ENCODE measurements around the gene EIF2S2. TPM values are rescaled to one million over a fixed set of nuclear protein-coding genes. Genes with fewer than 3 reads are reported as not detected.

The EIF2S2 gene
- total RNA-seq, 1 experiment from 2014 or later: 124 TPM

DNA sequence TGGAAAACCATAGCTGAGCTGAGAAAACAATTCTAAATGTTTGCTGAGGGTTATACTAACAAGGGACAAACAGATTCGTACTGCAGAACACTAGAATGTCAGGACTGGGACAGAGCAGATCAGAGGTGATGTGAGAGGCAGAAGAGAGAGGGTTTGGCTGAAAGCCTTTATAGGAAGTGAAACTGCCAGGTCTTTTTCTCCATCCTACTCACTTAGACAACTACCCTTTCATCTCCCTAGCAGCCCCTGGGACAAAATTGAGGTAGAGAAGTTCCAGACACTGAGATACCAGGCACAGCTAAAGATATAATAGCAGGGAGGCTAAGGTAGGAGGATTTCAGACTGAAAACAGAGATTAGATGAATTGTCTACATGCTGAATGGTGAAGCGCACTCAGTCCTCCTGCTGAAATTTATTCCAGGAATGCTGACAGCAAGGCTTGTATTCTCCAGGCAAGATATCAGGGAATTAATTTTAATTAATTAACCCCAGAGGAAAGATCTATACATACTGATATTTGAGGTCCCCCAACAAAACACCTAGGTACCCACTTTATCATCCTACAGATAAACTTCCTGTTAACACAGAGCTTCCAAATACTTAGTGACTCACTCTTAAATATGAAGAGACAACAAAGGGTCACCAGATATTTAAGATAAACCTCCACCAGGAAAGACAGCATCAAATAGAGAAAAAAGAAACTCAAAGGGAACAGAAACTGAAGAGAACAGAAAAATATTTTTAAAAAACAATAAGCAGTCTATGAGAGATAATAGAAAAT, 12.6 kb upstream of the EIF2S2 start (continued):
- TF ChIP-seq TEAD4 (CRISPR knock-in tag; IDR thresholded peaks at IDR 0.05) (no peak), NR1H2 (CRISPR knock-in tag; IDR thresholded peaks at IDR 0.05) (no peak), TEAD1 (CRISPR knock-in tag; IDR thresholded peaks at IDR 0.05) (no peak), JAZF1 (CRISPR knock-in tag; IDR thresholded peaks at IDR 0.05) (no peak)
- TF ChIP-seq, protein P1, sequence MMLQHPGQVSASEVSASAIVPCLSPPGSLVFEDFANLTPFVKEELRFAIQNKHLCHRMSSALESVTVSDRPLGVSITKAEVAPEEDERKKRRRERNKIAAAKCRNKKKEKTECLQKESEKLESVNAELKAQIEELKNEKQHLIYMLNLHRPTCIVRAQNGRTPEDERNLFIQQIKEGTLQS (CRISPR knock-in tag; conservative IDR thresholded peaks at IDR 0.05): no peak
- TF ChIP-seq, protein P2, sequence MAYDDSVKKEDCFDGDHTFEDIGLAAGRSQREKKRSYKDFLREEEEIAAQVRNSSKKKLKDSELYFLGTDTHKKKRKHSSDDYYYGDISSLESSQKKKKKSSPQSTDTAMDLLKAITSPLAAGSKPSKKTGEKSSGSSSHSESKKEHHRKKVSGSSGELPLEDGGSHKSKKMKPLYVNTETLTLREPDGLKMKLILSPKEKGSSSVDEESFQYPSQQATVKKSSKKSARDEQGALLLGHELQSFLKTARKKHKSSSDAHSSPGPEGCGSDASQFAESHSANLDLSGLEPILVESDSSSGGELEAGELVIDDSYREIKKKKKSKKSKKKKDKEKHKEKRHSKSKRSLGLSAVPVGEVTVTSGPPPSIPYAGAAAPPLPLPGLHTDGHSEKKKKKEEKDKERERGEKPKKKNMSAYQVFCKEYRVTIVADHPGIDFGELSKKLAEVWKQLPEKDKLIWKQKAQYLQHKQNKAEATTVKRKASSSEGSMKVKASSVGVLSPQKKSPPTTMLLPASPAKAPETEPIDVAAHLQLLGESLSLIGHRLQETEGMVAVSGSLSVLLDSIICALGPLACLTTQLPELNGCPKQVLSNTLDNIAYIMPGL (CRISPR knock-in tag; IDR thresholded peaks at IDR 0.05): no peak

DNA sequence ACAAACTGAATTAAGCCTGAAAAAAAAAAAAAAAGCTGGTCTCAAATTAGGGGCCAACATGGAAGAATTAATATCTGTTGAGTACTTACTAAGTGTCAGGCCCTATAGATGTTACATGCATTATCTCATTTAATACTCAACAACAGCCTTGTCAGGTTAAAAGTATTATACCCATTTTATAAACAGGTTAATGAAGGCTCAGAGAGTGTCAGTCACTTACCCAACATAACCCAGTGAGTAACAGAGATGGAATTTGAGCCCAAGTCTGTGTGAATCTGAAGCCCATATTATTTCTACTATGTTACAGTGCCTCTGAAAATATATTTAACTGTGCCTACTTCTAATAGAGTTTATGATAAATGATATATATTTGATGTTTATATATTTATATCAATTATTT, 11.3 kb upstream of the EIF2S2 start:
- no peak for DNase-seq (ENCODE audit: low spot score)
- ChIA-PET CTCF (no interaction called here), POLR2A (interaction anchor here (0.6 kb wide), 1 partner anchor 240 kb away, joined by 3 read pairs; no protein-coding TSS in a partner anchor)
- no peak overlapping the region for H3K27ac Mint-ChIP-seq
- no peak overlapping the region for H3K4me3 Mint-ChIP-seq
- peaks cover 6% of the 10 kb centered on the region for H3K9me3 Mint-ChIP-seq
- no peak for ATAC-seq
- H3K4me1 Mint-ChIP-seq: no peaks in the 10 kb centered on the region
- H3K36me3 Mint-ChIP-seq: no peaks in the 10 kb centered on the region
- H3K27me3 Mint-ChIP-seq (ENCODE audit: low read depth): peaks cover 7% of the 10 kb centered on the region
- TF ChIP-seq NR1H2 (CRISPR knock-in tag; IDR thresholded peaks at IDR 0.05) (no peak), ERG (CRISPR knock-in tag; IDR thresholded peaks at IDR 0.05) (no peak), ZNF263 (CRISPR knock-in tag; IDR thresholded peaks at IDR 0.05; ENCODE audit: low read depth) (no peak), RELA (CRISPR knock-in tag; IDR thresholded peaks at IDR 0.05; ENCODE audit: borderline replicate concordance) (no peak), ZNF416 (CRISPR knock-in tag; IDR thresholded peaks at IDR 0.05) (no peak), ZSCAN18 (CRISPR knock-in tag; IDR thresholded peaks at IDR 0.05) (no peak), MLX (CRISPR knock-in tag; IDR thresholded peaks at IDR 0.05) (no peak), OVOL2 (CRISPR knock-in tag; IDR thresholded peaks at IDR 0.05; ENCODE audit: borderline replicate concordance) (no peak), CREB1 (CRISPR knock-in tag; IDR thresholded peaks at IDR 0.05) (no peak), MYBL2 (CRISPR knock-in tag; IDR thresholded peaks at IDR 0.05) (no peak), GABPB1 (CRISPR knock-in tag; IDR thresholded peaks at IDR 0.05) (no peak), ZNF317 (CRISPR knock-in tag; IDR thresholded peaks at IDR 0.05; ENCODE audit: borderline replicate concordance, low read depth) (no peak), IRF2 (CRISPR knock-in tag; IDR thresholded peaks at IDR 0.05; ENCODE audit: borderline replicate concordance, low read depth) (no peak), ZNF532 (CRISPR knock-in tag; IDR thresholded peaks at IDR 0.05; ENCODE audit: borderline replicate concordance) (no peak)
- TF ChIP-seq, protein P3, sequence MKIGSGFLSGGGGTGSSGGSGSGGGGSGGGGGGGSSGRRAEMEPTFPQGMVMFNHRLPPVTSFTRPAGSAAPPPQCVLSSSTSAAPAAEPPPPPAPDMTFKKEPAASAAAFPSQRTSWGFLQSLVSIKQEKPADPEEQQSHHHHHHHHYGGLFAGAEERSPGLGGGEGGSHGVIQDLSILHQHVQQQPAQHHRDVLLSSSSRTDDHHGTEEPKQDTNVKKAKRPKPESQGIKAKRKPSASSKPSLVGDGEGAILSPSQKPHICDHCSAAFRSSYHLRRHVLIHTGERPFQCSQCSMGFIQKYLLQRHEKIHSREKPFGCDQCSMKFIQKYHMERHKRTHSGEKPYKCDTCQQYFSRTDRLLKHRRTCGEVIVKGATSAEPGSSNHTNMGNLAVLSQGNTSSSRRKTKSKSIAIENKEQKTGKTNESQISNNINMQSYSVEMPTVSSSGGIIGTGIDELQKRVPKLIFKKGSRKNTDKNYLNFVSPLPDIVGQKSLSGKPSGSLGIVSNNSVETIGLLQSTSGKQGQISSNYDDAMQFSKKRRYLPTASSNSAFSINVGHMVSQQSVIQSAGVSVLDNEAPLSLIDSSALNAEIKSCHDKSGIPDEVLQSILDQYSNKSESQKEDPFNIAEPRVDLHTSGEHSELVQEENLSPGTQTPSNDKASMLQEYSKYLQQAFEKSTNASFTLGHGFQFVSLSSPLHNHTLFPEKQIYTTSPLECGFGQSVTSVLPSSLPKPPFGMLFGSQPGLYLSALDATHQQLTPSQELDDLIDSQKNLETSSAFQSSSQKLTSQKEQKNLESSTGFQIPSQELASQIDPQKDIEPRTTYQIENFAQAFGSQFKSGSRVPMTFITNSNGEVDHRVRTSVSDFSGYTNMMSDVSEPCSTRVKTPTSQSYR (CRISPR knock-in tag; IDR thresholded peaks at IDR 0.05): no peak
- TF ChIP-seq, protein P4, sequence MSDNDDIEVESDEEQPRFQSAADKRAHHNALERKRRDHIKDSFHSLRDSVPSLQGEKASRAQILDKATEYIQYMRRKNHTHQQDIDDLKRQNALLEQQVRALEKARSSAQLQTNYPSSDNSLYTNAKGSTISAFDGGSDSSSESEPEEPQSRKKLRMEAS (CRISPR knock-in tag; IDR thresholded peaks at IDR 0.05): no peak

All from WTC11 (cell line).